ENCODE results near the gene ADGB.
"Not testable (repeated sequence)": the region's sequence is repeated elsewhere in the genome, so short reads cannot be mapped to it uniquely, and the experiment has no call there.

The ADGB gene

GRCh38 chr6:146803601-146804000 lies 204.8 kb downstream of the ADGB start:
- Histone ChIP-seq H3K4me2 (ENCODE audit: low read length) (peak overlapping the region; percentile 37), H3K9ac (ENCODE audit: low read depth, low read length) (no peak overlapping the region), H3K9me3 (replicated peaks; ENCODE audit: low read length) (no peaks in the 10 kb centered on the region), H3K4me1 (ENCODE audit: control insufficient read depth, insufficient read depth, low read length) (no peaks in the 10 kb centered on the region), H3K4me3 (ENCODE audit: low read length) (no peak overlapping the region), H3K27me3 (ENCODE audit: control insufficient read depth, insufficient read depth, low read length) (no peaks in the 10 kb centered on the region), H3K36me3 (ENCODE audit: insufficient read depth, low read length) (no peaks in the 10 kb centered on the region)

DNA sequence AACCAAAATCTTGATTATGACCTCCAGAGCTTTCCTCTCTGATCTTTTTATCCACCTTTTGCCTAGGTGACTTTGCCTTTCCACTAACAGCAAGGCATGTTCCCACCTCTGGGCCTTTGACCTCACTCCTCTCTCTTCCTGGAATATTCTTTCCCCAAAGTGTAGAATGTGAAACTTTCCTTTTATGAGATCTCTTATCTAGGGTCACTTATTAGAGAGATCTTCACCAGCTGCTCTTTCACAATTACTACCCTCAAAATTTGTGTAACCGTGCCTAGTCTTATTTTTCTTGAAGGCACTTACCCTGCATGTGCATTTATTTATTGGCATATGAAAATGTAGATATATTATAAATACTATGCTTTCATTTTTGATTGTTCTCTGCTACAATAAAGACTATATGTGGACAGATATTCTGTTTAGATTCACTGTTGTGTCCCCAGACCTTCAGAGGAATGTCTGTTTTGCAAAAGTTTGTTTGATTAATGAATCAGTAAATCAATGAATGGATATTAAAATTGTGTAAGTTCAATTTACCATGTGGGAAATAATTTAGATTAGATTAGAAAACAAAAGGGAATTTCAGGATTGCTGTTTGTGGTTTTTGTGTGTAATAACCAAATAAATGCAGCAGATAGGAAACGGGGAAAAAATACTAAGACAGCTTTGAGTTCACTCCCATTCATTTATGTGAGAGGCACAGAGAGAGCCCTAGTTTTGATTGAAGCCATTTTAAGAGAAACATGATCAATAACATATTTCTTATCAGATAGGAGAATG lies 207.0 kb downstream of the ADGB start:
- Histone ChIP-seq H3K4me1 (ENCODE audit: control insufficient read depth, insufficient read depth, low read length) (no peaks in the 10 kb centered on the region), H3K4me3 (ENCODE audit: low read length) (no peak overlapping the region), H3K4me2 (ENCODE audit: low read length) (no peak overlapping the region), H3K9ac (ENCODE audit: low read depth, low read length) (no peak overlapping the region), H3K36me3 (ENCODE audit: insufficient read depth, low read length) (no peaks in the 10 kb centered on the region), H3K27me3 (ENCODE audit: control insufficient read depth, insufficient read depth, low read length) (no peaks in the 10 kb centered on the region), H3K9me3 (replicated peaks; ENCODE audit: low read length) (no peaks in the 10 kb centered on the region)

DNA sequence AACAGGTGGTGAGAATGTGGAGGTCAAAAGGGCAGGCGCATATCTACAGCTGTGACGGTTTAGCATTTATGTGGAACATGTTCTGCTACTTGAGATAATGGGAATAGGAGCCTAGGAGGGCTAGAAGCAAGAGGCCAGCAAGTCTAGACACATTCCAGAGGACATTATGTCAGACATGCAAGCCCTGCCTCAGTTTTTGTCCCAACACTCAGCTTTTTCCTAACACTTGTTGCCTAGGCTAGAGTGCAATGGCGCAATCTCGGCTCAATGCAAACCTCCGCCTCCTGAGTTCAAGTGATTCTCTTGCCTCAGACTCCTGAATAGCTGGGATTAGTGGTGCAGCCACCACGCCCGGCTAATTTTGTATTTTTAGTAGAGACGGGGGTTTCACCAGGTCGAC lies 210.2 kb downstream of the ADGB start:
- H3K4me3 ChIP-seq (ENCODE audit: low read length); H3K9ac ChIP-seq (ENCODE audit: low read depth, low read length); H3K4me2 ChIP-seq (ENCODE audit: low read length); H3K9me3 ChIP-seq (replicated peaks; ENCODE audit: low read length); H3K36me3 ChIP-seq (ENCODE audit: insufficient read depth, low read length); H3K27me3 ChIP-seq (ENCODE audit: control insufficient read depth, insufficient read depth, low read length): not testable (repeated sequence)
- peaks cover 15% of the 10 kb centered on the region for H3K4me1 ChIP-seq (ENCODE audit: control insufficient read depth, insufficient read depth, low read length)

DNA sequence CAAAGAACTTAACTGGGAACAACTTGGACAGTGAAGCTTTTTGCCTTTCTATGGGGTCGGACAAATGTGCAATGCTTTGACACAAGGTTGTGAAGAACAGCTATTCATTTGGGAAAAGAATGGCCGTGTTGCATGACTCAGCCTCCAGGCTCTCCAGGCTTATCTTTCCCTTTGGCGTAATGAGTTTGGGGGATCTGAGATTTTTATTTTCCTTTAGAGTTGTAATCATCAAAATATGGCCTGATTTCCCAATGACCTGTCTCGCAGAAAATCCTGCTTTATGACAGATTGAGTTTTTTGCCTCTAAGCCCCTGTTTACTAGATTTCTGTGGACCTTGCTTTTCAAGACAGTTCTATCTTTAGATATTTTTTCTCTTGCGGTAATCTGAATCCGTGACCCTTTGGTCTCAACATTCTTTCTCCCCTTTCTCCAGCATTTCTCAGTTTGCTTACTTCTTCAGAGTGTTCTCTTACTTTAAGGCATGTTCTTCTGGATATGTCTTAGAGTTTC lies 214.1 kb downstream of the ADGB start:
- H3K36me3 ChIP-seq (ENCODE audit: insufficient read depth, low read length); H3K9me3 ChIP-seq (replicated peaks; ENCODE audit: low read length); H3K4me3 ChIP-seq (ENCODE audit: low read length); H3K27me3 ChIP-seq (ENCODE audit: control insufficient read depth, insufficient read depth, low read length); H3K9ac ChIP-seq (ENCODE audit: low read depth, low read length): not testable (repeated sequence)
- Histone ChIP-seq H3K4me1 (ENCODE audit: control insufficient read depth, insufficient read depth, low read length) (peaks cover 18% of the 10 kb centered on the region), H3K4me2 (ENCODE audit: low read length) (peak overlapping the region; percentile 60)

- no peak overlapping the region for H3K9ac ChIP-seq (ENCODE audit: low read depth, low read length)
- H3K36me3 ChIP-seq (ENCODE audit: insufficient read depth, low read length): no peaks in the 10 kb centered on the region
- H3K4me1 ChIP-seq (ENCODE audit: control insufficient read depth, insufficient read depth, low read length): peaks cover 18% of the 10 kb centered on the region
- H3K4me3 ChIP-seq (ENCODE audit: low read length): no peak overlapping the region
- H3K27me3 ChIP-seq (ENCODE audit: control insufficient read depth, insufficient read depth, low read length): no peaks in the 10 kb centered on the region
- no peak overlapping the region for H3K4me2 ChIP-seq (ENCODE audit: low read length)
- H3K9me3 ChIP-seq (replicated peaks; ENCODE audit: low read length): no peaks in the 10 kb centered on the region
Observed at GRCh38 chr6:146813554-146813953, 214.8 kb downstream of the ADGB start.

DNA sequence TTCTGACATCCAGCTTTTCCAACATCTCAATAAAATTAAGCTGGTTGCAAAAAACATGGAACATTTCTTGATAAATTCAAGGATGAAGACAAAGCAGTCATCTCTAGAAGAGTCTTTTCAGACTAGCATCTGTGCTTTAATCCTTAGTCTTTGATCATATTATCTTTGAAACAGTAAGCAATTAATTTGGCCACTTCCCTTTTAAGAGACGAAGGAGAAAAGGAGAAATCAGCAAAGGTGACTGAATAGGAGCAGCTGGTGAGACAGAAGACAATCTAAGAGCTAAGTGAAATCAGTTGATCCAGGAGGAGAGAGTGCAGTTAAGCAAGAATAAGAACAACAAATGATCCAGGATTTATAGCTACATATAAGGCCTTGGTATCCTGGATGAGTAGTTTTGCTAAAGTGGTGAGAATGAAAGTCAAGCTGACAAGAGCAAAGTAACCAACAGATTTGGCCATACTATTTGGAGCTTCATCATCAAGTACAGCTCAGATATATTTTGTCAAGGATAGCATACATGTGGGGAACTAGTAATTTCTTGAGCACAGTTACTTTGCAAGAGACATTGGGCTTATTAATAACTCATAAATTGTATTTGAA lies 215.5 kb downstream of the ADGB start:
- no peak overlapping the region for H3K9ac ChIP-seq (ENCODE audit: low read depth, low read length)
- H3K36me3 ChIP-seq (ENCODE audit: insufficient read depth, low read length): no peaks in the 10 kb centered on the region
- peaks cover 18% of the 10 kb centered on the region for H3K4me1 ChIP-seq (ENCODE audit: control insufficient read depth, insufficient read depth, low read length)
- no peaks in the 10 kb centered on the region for H3K9me3 ChIP-seq (replicated peaks; ENCODE audit: low read length)
- H3K4me2 ChIP-seq (ENCODE audit: low read length): no peak overlapping the region
- H3K27me3 ChIP-seq (ENCODE audit: control insufficient read depth, insufficient read depth, low read length): no peaks in the 10 kb centered on the region
- H3K4me3 ChIP-seq (ENCODE audit: low read length): no peak overlapping the region

DNA sequence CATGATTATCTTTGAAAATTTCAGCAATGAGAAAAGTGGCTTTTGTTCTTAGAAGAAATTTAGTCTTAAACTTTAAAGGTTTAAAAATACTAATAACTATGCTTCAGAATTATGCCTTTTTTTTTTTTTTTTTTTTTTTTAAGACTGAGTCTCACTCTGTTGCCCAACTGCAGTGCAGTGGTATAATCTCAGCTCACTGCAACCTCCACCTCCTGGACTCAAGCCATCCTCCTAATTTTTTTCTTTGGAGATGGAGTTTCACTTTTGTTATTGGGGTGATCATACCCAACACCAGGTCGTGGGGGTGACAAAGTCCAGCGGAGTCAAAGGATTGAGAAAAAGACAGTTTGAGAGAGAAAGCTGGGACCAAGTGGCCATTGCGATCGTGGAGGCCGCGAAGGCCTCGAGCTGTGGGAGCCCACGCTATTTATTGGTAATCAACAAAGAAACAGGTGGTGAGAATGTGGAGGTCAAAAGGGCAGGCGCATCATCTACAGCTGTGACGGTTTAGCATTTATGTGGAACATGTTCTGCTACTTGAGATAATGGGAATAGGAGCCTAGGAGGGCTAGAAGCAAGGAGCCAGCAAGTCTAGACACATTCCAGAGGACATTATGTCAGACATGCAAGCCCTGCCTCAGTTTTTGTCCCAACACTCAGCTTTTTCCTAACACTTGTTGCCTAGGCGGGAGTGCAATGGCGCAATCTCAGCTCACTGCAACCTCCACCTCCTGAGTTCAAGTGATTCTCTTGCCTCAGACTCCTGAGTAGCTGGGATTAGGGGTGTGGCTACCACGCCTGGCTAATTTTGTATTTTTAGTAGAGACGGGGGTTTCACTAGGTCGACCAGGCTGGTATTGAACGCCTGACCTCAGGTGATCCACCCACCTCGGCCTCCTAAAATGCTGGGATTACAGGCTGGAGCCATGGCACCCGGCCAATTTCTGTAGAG lies 217.0 kb downstream of the ADGB start:
- peaks cover 18% of the 10 kb centered on the region for H3K4me1 ChIP-seq (ENCODE audit: control insufficient read depth, insufficient read depth, low read length)
- not testable (repeated sequence) for H3K9ac ChIP-seq (ENCODE audit: low read depth, low read length); H3K4me2 ChIP-seq (ENCODE audit: low read length); H3K36me3 ChIP-seq (ENCODE audit: insufficient read depth, low read length); H3K4me3 ChIP-seq (ENCODE audit: low read length); H3K27me3 ChIP-seq (ENCODE audit: control insufficient read depth, insufficient read depth, low read length); H3K9me3 ChIP-seq (replicated peaks; ENCODE audit: low read length)

DNA sequence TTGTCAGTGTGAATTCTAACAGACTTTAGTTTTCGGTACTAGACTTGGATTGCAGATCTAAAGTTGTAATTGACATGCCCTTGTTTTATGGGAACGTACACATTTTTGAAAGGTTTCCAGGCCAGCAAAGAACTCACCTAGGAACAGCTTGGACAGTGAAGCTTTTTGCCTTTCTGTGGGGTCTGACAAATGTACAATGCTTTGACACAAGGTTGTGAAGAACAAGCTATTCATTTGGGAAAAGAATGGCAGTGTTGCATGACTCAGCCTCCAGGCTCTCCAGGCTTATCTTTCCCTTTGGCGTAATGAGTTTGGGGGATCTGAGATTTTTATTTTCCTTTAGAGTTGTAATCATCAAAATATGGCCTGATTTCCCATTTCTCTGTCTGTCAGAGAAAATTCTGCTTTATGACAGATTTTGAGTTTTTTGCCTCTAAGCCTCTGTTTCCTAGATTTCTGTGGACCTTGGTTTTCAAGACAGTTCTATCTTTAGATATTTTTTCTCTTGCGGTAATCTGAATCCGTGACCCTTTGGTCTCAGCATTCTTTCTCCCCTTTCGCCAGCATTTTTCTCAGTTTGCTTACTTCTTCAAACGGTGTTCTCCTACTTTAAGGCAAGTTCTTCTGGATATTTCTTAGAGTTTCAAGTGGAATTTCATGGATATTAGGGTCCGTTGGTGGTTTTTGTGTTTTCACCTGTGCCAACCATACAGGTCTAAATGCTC lies 221.0 kb downstream of the ADGB start:
- Histone ChIP-seq H3K4me1 (ENCODE audit: control insufficient read depth, insufficient read depth, low read length) (no peaks in the 10 kb centered on the region), H3K4me3 (ENCODE audit: low read length) (no peak overlapping the region), H3K27me3 (ENCODE audit: control insufficient read depth, insufficient read depth, low read length) (no peaks in the 10 kb centered on the region), H3K36me3 (ENCODE audit: insufficient read depth, low read length) (no peaks in the 10 kb centered on the region), H3K9me3 (replicated peaks; ENCODE audit: low read length) (no peaks in the 10 kb centered on the region), H3K4me2 (ENCODE audit: low read length) (no peak overlapping the region), H3K9ac (ENCODE audit: low read depth, low read length) (no peak overlapping the region)

DNA sequence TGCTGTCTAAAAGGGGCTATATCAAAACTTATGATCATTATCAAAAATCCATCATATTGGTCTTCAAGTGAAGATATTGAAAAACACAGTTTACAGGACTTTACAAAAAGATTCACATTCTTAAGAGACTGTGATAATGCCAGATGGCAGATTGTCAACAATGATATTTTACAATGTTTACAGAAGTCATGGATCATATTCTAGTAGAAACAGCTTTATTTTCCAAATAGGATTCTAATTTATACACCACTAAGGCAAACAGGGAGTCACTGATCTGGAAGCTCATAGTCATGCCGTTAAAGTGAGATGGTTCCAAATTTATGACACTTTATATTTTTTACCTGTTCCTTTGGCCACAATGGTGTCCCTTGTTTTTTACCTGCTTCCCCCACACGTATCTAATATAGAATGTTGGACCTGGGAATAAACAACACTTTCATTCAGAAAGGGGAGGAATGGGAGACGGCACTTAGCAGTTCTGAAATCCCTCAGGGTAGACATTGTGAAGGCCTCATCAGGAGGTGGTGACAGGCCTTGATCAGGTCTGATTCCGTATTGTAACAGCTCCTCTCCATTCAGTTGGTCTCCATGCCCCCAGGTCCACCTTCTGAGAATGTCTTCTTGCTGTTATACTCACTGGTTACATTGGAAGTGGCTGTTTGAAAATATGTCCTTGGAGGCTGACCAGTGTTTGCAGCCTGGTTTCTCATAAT lies 228.6 kb downstream of the ADGB start:
- Histone ChIP-seq H3K27me3 (ENCODE audit: control insufficient read depth, insufficient read depth, low read length) (no peaks in the 10 kb centered on the region), H3K4me3 (ENCODE audit: low read length) (no peak overlapping the region), H3K9me3 (replicated peaks; ENCODE audit: low read length) (no peaks in the 10 kb centered on the region), H3K4me1 (ENCODE audit: control insufficient read depth, insufficient read depth, low read length) (no peaks in the 10 kb centered on the region), H3K4me2 (ENCODE audit: low read length) (no peak overlapping the region), H3K9ac (ENCODE audit: low read depth, low read length) (no peak overlapping the region), H3K36me3 (ENCODE audit: insufficient read depth, low read length) (no peaks in the 10 kb centered on the region)

DNA sequence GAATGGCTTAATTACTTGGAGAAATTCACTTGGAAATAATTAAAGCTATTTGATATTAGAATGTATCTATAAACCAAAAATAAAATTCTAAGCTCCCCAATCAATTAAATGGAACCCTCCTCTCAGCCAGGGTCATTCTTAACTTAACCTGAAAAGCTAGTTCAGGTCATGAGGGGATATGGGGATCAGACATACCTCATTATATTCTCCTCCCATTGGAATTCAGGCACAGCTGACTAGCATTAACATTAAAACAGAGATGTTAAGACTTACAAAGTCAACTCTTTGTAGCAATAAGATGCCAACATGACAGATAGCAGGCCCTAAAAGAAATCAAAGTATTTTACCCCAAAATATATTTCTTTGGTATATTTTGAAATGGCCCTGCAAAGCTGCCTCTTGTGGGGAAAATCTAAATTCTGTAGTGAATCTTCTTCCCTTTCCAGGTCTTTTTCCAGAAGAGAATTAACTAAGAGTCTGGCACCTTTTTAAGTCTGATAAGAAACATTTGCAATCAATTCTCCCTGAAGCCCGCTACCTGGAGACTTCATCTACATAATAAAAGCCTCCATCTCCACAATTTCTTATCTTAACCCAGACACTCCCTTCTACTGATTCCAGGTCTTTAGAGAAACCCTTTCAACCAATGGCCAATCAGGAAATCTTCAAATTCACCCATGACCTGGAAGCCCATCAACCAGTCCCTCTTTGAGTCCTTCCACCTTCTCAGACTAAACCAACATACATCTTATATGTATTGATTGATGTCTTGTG lies 231.2 kb downstream of the ADGB start:
- no peak overlapping the region for H3K4me3 ChIP-seq (ENCODE audit: low read length)
- no peak overlapping the region for H3K9ac ChIP-seq (ENCODE audit: low read depth, low read length)
- no peaks in the 10 kb centered on the region for H3K4me1 ChIP-seq (ENCODE audit: control insufficient read depth, insufficient read depth, low read length)
- H3K9me3 ChIP-seq (replicated peaks; ENCODE audit: low read length): no peaks in the 10 kb centered on the region
- H3K36me3 ChIP-seq (ENCODE audit: insufficient read depth, low read length): no peaks in the 10 kb centered on the region
- no peaks in the 10 kb centered on the region for H3K27me3 ChIP-seq (ENCODE audit: control insufficient read depth, insufficient read depth, low read length)
- no peak overlapping the region for H3K4me2 ChIP-seq (ENCODE audit: low read length)

Measured in skeletal muscle satellite cell (primary cell).